GM12878 (cell line): ENCODE results near the gene IGF2R. TPM values are rescaled to one million over a fixed set of nuclear protein-coding genes. Genes with fewer than 3 reads are reported as not detected.

Experiments used
- ATAC-seq: fragments of 200-7000 bp; cut with Tn5 transposase; 3 replicates; pipeline ENCODE4 v1.9.1; 2020; ENCODE audit warnings: mild to moderate bottlenecking, moderate library complexity
- BruUV-seq: library from RNA; stranded (reverse); fragments of 400-500 nt; replicated peaks from 2 replicates; lab custom pipeline; 2021; lab: Mats Ljungman, UMichigan
- CTCF ChIA-PET: fragments of 300-600 bp; sonication (Branson Sonifier 250); formaldehyde crosslinking; extraction: SDS; loops from one replicate; lab custom pipeline; 2021; ENCODE audit warnings: inconsistent platforms; lab: Yijun Ruan, JAX
- POLR2A ChIA-PET: fragments of 350-600 bp; formaldehyde crosslinking; extraction: SDS; loops from one replicate; lab custom pipeline; 2021; ENCODE audit warnings: inconsistent platforms; lab: Charles Lee
- RAD21 ChIA-PET: fragments of 300-600 bp; sonication (Branson Sonifier 250); formaldehyde crosslinking; loops from one replicate; lab custom pipeline; 2023; ENCODE audit warnings: antibody characterized with exemption; ENCODE audit not compliant: unreplicated experiment; lab: Charles Lee
- SMC1A ChIA-PET: fragments of 300-600 bp; sonication (Branson Sonifier 250); formaldehyde crosslinking; loops from one replicate; lab custom pipeline; 2023; ENCODE audit not compliant: unreplicated experiment, uncharacterized antibody; lab: Charles Lee
- DNase-seq: peaks from one replicate; pipeline ENCODE4 v3.0.0-alpha.2; 2011; ENCODE audit warnings: low read depth, low spot score
- FAIRE-seq: peaks from 3 replicates; lab custom pipeline; 2011; peaks lifted over from hg19 to GRCh38; lab: Jason Lieb, UNC
- H2AFZ ChIP-seq: 2 replicates; pipeline ENCODE4 v1.6.0; 2011; ENCODE audit warnings: low read depth, low read length, control low read depth; ENCODE audit not compliant: control insufficient read depth
- H3K27ac ChIP-seq: 2 replicates; pipeline ENCODE4 v1.5.1; 2011; ENCODE audit warnings: control low read depth; ENCODE audit not compliant: control insufficient read depth, insufficient read depth
- H3K27me3 ChIP-seq, 2 experiments: replicated peaks in 1 of 2; 2 replicates each; pipeline versions ENCODE4 v1.6.0 to v1.6.1; 2011; ENCODE audit warnings: low read length in 1 of 2; ENCODE audit not compliant: control insufficient read depth in 2 of 2, insufficient read depth in 2 of 2
- H3K36me3 ChIP-seq, 2 experiments: 2 replicates each; pipeline ENCODE4 v1.5.1; 2011; ENCODE audit warnings: low read length in 1 of 2; ENCODE audit not compliant: control insufficient read depth in 2 of 2, insufficient read depth in 2 of 2
- H3K4me1 ChIP-seq: 2 replicates; pipeline ENCODE4 v1.6.1; 2011; ENCODE audit warnings: mild to moderate bottlenecking, low read length, moderate library complexity, mixed read lengths; ENCODE audit not compliant: control insufficient read depth, insufficient read depth
- H3K4me2 ChIP-seq: 2 replicates; pipeline ENCODE4 v1.6.0; 2011; ENCODE audit warnings: control low read depth; ENCODE audit not compliant: control insufficient read depth, insufficient read depth
- H3K4me3 ChIP-seq: fragments of 200-600 bp; sonication (generic); 2 replicates; pipeline ENCODE4 v1.5.1; 2016
- H3K79me2 ChIP-seq: 2 replicates; pipeline ENCODE4 v1.6.0; 2011; ENCODE audit warnings: low read length; ENCODE audit not compliant: control insufficient read depth, insufficient read depth
- H3K9ac ChIP-seq: 2 replicates; pipeline ENCODE4 v1.8.0; 2011; ENCODE audit warnings: low read length, control low read depth, mixed read lengths; ENCODE audit not compliant: control insufficient read depth, insufficient read depth
- H3K9me3 ChIP-seq: replicated peaks from 3 replicates; pipeline ENCODE4 v1.5.1; 2011; ENCODE audit warnings: mild to moderate bottlenecking, low read length; ENCODE audit not compliant: control insufficient read depth, insufficient read depth
- H4K20me1 ChIP-seq: 2 replicates; pipeline ENCODE4 v1.6.0; 2011; ENCODE audit not compliant: control insufficient read depth, insufficient read depth
- BCL3 ChIP-seq: IDR thresholded peaks from 2 replicates; pipeline ENCODE4 v1.6.1; 2011; ENCODE audit warnings: borderline replicate concordance, low read depth, mild to moderate bottlenecking, moderate library complexity, low read length; ENCODE audit not compliant: insufficient read depth, poor library complexity, severe bottlenecking
- IKZF1 ChIP-seq: fragments of 450-650 bp; conservative IDR thresholded peaks from 2 replicates; pipeline ENCODE4 v1.6.1; 2017; ENCODE audit warnings: antibody characterized with exemption, mild to moderate bottlenecking
- MXI1 ChIP-seq: fragments of 150-350 bp; IDR thresholded peaks from 2 replicates; pipeline ENCODE4 v1.6.1; 2011; ENCODE audit warnings: low read depth, mild to moderate bottlenecking, inconsistent platforms, low read length, improper control_type of control experiment
- RAD21 ChIP-seq: IDR thresholded peaks from 2 replicates; pipeline ENCODE4 v1.6.1; 2011; ENCODE audit warnings: mild to moderate bottlenecking, low read depth, low read length, moderate library complexity; ENCODE audit not compliant: insufficient read depth
- WGBS: methylation state at CpG from one replicate; pipeline ENCODE4 v1.1.6; 2016; ENCODE audit warnings: low lambda C conversion rate; ENCODE audit not compliant: insufficient replicate concordance, insufficient coverage; ENCODE audit errors: missing lambda C conversion rate; 5-methylcytosine and 5-hydroxymethylcytosine counted together
- in situ Hi-C: fragments of 300-500 bp; cut with MboI; formaldehyde crosslinking; loops from 9 replicates; pipeline ENCODE4 v1.14.3; 2018; ENCODE audit warnings: mixed read lengths
- intact Hi-C: fragments of 100-400 bp; cut with micrococcal nuclease; formaldehyde crosslinking; loops from one replicate; pipeline ENCODE4 v1.14.2; 2022; ENCODE audit not compliant: unreplicated experiment
- polyA plus RNA-seq, 11 experiments: library from polyadenylated mRNA; depleted of rRNA in 4 of 11; unstranded in 6 of 11; stranded (reverse) in 5 of 11; fragments of >200 nt; fragmentation: Nextera tagmentation in 4 of 11; fragmentation: Illumina TruSeq in 1 of 11; extraction: Ambion mirVana in 4 of 11; extraction: Trizol in 1 of 11; gene quantifications; 1 replicate in 1 of 11; 2 replicates in 10 of 11; pipeline versions ENCODE4 v1.2.1 to v1.2.3, GENCODE V29; 2011 to 2016; ENCODE audit warnings: inconsistent platforms in 2 of 11, missing spikeins in 2 of 11, low read depth in 1 of 11
- total RNA-seq, 4 experiments: library from RNA; depleted of rRNA in 3 of 4; stranded (reverse); fragments of >200 nt in 3 of 4; fragmentation: Illumina TruSeq in 1 of 4; extraction: Trizol in 1 of 4; gene quantifications; 2 replicates each; pipeline versions ENCODE4 v1.2.1 to v1.2.3, GENCODE V29; 2013 to 2021
- TF ChIP-seq, protein P1 (sequence below): fragments of 450-650 bp; IDR thresholded peaks from 2 replicates; pipeline ENCODE4 v1.6.1; 2017; ENCODE audit warnings: mild to moderate bottlenecking, low read depth, inconsistent platforms; ENCODE audit not compliant: poor library complexity, severe bottlenecking
- TF ChIP-seq, protein P2 (sequence below), 3 experiments: IDR thresholded peaks in 2 of 3; conservative IDR thresholded peaks in 1 of 3; 2 replicates each; pipeline ENCODE4 v1.5.1; 2011; ENCODE audit warnings: low read depth in 3 of 3, low read length in 3 of 3, mild to moderate bottlenecking in 3 of 3, control low read depth in 2 of 3, moderate library complexity in 2 of 3, inconsistent platforms in 1 of 3, mixed read lengths in 1 of 3; ENCODE audit not compliant: control insufficient read depth in 2 of 3, insufficient read depth in 1 of 3; ENCODE audit errors: extremely low read depth in 1 of 3

Gene IGF2R
- total and polyA plus RNA-seq, 10 of the 15 experiments (the other 5 are each of a cell fraction or from before 2014, with no cell fraction given) = 1.00 to 40.1 (median 16.8) TPM

- BruUV-seq = no TSS peak
- ChIA-PET RAD21 (interaction anchor here (1.2 to 1.6 kb wide), 2 partner anchors 278 to 315 kb away, joined by 5 read pairs; no protein-coding TSS in a partner anchor), POLR2A (no interaction called here), SMC1A (interaction anchor here (1.0 to 1.3 kb wide), 2 partner anchors 314 to 340 kb away, joined by 4 to 5 read pairs; no protein-coding TSS in a partner anchor), CTCF (interaction anchor here (1.2 to 2.4 kb wide), 3 partner anchors 42 to 314 kb away, joined by 3 to 13 read pairs (median 4); no protein-coding TSS in a partner anchor)
- Histone ChIP-seq H3K27me3 (no peaks in the 10 kb centered on the region; a peak in 1 of 4 replicates), H3K4me1 (no peaks in the 10 kb centered on the region), H3K4me2 (no peak overlapping the region), H3K9me3 (no peaks in the 10 kb centered on the region), H3K36me3 (no peaks in the 10 kb centered on the region), H3K79me2 (no peaks in the 10 kb centered on the region), H3K9ac (no peak overlapping the region), H3K27ac (no peak overlapping the region), H4K20me1 (no peaks in the 10 kb centered on the region), H3K4me3 (no peak overlapping the region), H2AFZ (no peak overlapping the region)
- ATAC-seq = no peak
- in situ Hi-C loops = loop anchor here (5.0 kb wide), 1 partner anchor 316 kb away; no protein-coding TSS in a partner anchor
- FAIRE-seq = no peak
- 59% methylated on average over 5 of the region's 5 CpGs for WGBS
- no peak for DNase-seq
- no peak for TF ChIP-seq IKZF1
- TF ChIP-seq MXI1 = no peak
- TF ChIP-seq, protein P1, sequence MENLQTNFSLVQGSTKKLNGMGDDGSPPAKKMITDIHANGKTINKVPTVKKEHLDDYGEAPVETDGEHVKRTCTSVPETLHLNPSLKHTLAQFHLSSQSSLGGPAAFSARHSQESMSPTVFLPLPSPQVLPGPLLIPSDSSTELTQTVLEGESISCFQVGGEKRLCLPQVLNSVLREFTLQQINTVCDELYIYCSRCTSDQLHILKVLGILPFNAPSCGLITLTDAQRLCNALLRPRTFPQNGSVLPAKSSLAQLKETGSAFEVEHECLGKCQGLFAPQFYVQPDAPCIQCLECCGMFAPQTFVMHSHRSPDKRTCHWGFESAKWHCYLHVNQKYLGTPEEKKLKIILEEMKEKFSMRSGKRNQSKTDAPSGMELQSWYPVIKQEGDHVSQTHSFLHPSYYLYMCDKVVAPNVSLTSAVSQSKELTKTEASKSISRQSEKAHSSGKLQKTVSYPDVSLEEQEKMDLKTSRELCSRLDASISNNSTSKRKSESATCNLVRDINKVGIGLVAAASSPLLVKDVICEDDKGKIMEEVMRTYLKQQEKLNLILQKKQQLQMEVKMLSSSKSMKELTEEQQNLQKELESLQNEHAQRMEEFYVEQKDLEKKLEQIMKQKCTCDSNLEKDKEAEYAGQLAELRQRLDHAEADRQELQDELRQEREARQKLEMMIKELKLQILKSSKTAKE = no peak
- TF ChIP-seq BCL3 = no peak
- TF ChIP-seq, protein P2, sequence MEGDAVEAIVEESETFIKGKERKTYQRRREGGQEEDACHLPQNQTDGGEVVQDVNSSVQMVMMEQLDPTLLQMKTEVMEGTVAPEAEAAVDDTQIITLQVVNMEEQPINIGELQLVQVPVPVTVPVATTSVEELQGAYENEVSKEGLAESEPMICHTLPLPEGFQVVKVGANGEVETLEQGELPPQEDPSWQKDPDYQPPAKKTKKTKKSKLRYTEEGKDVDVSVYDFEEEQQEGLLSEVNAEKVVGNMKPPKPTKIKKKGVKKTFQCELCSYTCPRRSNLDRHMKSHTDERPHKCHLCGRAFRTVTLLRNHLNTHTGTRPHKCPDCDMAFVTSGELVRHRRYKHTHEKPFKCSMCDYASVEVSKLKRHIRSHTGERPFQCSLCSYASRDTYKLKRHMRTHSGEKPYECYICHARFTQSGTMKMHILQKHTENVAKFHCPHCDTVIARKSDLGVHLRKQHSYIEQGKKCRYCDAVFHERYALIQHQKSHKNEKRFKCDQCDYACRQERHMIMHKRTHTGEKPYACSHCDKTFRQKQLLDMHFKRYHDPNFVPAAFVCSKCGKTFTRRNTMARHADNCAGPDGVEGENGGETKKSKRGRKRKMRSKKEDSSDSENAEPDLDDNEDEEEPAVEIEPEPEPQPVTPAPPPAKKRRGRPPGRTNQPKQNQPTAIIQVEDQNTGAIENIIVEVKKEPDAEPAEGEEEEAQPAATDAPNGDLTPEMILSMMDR (IDR thresholded peaks at IDR 0.05 in 2 of 3, conservative IDR thresholded peaks at IDR 0.05 in 1 of 3; ENCODE audit: control insufficient read depth in 2 of 3, extremely low read depth in 1 of 3, insufficient read depth in 1 of 3, low read depth in 3 of 3, low read length in 3 of 3) = no peak
- TF ChIP-seq RAD21 = no peak
- intact Hi-C loops = no loop called here
Measured at GRCh38 chr6:160141001-160141726, 172.3 kb downstream of the IGF2R start.
